ENCODE results near the gene TGFBR2.

The TGFBR2 gene

GRCh38 chr3:30704931-30705890, 98.8 kb downstream of the TGFBR2 start:
- Mint-ChIP-seq H3K9me3 (peaks cover 16% of the 10 kb centered on the region), H3K27me3 (ENCODE audit: low read depth) (no peaks in the 10 kb centered on the region), H3K27ac (no peak overlapping the region), H3K4me1 (ENCODE audit: low read depth) (peaks cover 4% of the 10 kb centered on the region), H3K36me3 (ENCODE audit: low read depth) (peaks cover 22% of the 10 kb centered on the region), H3K4me3 (no peak overlapping the region)
- DNase-seq (ENCODE audit: low spot score) = no peak

- H3K4me1 Mint-ChIP-seq (ENCODE audit: low read depth) = peaks cover 4% of the 10 kb centered on the region
- no peaks in the 10 kb centered on the region for H3K27me3 Mint-ChIP-seq (ENCODE audit: low read depth)
- no peak for DNase-seq (ENCODE audit: low spot score)
- H3K9me3 Mint-ChIP-seq = peaks cover 15% of the 10 kb centered on the region
- H3K36me3 Mint-ChIP-seq (ENCODE audit: low read depth) = peaks cover 10% of the 10 kb centered on the region
- H3K27ac Mint-ChIP-seq = no peak overlapping the region
- H3K4me3 Mint-ChIP-seq = no peak overlapping the region
These were observed 101.4 kb downstream of the TGFBR2 start for GRCh38 chr3:30707825-30708224.

GRCh38 chr3:30708472-30708871, 102.1 kb downstream of the TGFBR2 start:
- Mint-ChIP-seq H3K4me1 (ENCODE audit: low read depth) (peaks cover 6% of the 10 kb centered on the region), H3K36me3 (ENCODE audit: low read depth) (peaks cover 4% of the 10 kb centered on the region)

GRCh38 chr3:30710017-30710416, 103.6 kb downstream of the TGFBR2 start:
- no peak for DNase-seq (ENCODE audit: low spot score)
- H3K27ac Mint-ChIP-seq = no peak overlapping the region
- H3K36me3 Mint-ChIP-seq (ENCODE audit: low read depth) = peaks cover 2% of the 10 kb centered on the region
- no peaks in the 10 kb centered on the region for H3K27me3 Mint-ChIP-seq (ENCODE audit: low read depth)
- H3K4me3 Mint-ChIP-seq = no peak overlapping the region
- H3K9me3 Mint-ChIP-seq = peaks cover 6% of the 10 kb centered on the region
- H3K4me1 Mint-ChIP-seq (ENCODE audit: low read depth) = peaks cover 6% of the 10 kb centered on the region

More at GRCh38 chr3:30708472-30708871, 102.1 kb downstream of the TGFBR2 start:
- no peak for DNase-seq (ENCODE audit: low spot score)
- no peak overlapping the region for H3K4me3 Mint-ChIP-seq
- no peaks in the 10 kb centered on the region for H3K27me3 Mint-ChIP-seq (ENCODE audit: low read depth)
- peaks cover 8% of the 10 kb centered on the region for H3K9me3 Mint-ChIP-seq
- no peak overlapping the region for H3K27ac Mint-ChIP-seq

- H3K27me3 Mint-ChIP-seq (ENCODE audit: low read depth) = no peaks in the 10 kb centered on the region
- H3K4me3 Mint-ChIP-seq = no peak overlapping the region
- peaks cover 6% of the 10 kb centered on the region for H3K4me1 Mint-ChIP-seq (ENCODE audit: low read depth)
- H3K27ac Mint-ChIP-seq = no peak overlapping the region
- H3K9me3 Mint-ChIP-seq = peaks cover 3% of the 10 kb centered on the region
- peaks cover 2% of the 10 kb centered on the region for H3K36me3 Mint-ChIP-seq (ENCODE audit: low read depth)
- no peak for DNase-seq (ENCODE audit: low spot score)
These were observed 104.8 kb downstream of the TGFBR2 start for GRCh38 chr3:30711151-30711550.

GRCh38 chr3:30711867-30712266, 105.5 kb downstream of the TGFBR2 start:
- DNase-seq (ENCODE audit: low spot score) = no peak

GRCh38 chr3:30712991-30713390, 106.6 kb downstream of the TGFBR2 start:
- H3K36me3 Mint-ChIP-seq (ENCODE audit: low read depth) = no peaks in the 10 kb centered on the region
- no peak for DNase-seq (ENCODE audit: low spot score)
- H3K9me3 Mint-ChIP-seq = no peaks in the 10 kb centered on the region
- no peak overlapping the region for H3K4me3 Mint-ChIP-seq
- H3K27ac Mint-ChIP-seq = no peak overlapping the region
- peaks cover 6% of the 10 kb centered on the region for H3K4me1 Mint-ChIP-seq (ENCODE audit: low read depth)
- no peaks in the 10 kb centered on the region for H3K27me3 Mint-ChIP-seq (ENCODE audit: low read depth)

More at GRCh38 chr3:30711867-30712266, 105.5 kb downstream of the TGFBR2 start:
- Mint-ChIP-seq H3K27ac (no peak overlapping the region), H3K4me3 (no peak overlapping the region), H3K9me3 (peaks cover 3% of the 10 kb centered on the region), H3K27me3 (ENCODE audit: low read depth) (no peaks in the 10 kb centered on the region), H3K36me3 (ENCODE audit: low read depth) (peaks cover 2% of the 10 kb centered on the region), H3K4me1 (ENCODE audit: low read depth) (peaks cover 6% of the 10 kb centered on the region)

GRCh38 chr3:30713885-30714503, 107.6 kb downstream of the TGFBR2 start:
- Mint-ChIP-seq H3K36me3 (ENCODE audit: low read depth) (no peaks in the 10 kb centered on the region), H3K4me1 (ENCODE audit: low read depth) (peaks cover 2% of the 10 kb centered on the region), H3K27me3 (ENCODE audit: low read depth) (no peaks in the 10 kb centered on the region), H3K27ac (no peak overlapping the region), H3K9me3 (no peaks in the 10 kb centered on the region), H3K4me3 (no peak overlapping the region)
- no peak for DNase-seq (ENCODE audit: low spot score)

GRCh38 chr3:30719536-30719935, 113.1 kb downstream of the TGFBR2 start:
- Mint-ChIP-seq H3K4me1 (ENCODE audit: low read depth) (no peaks in the 10 kb centered on the region), H3K36me3 (ENCODE audit: low read depth) (no peaks in the 10 kb centered on the region), H3K4me3 (no peak overlapping the region), H3K27me3 (ENCODE audit: low read depth) (no peaks in the 10 kb centered on the region), H3K9me3 (no peaks in the 10 kb centered on the region), H3K27ac (no peak overlapping the region)
- no peak for DNase-seq (ENCODE audit: low spot score)

GRCh38 chr3:30720586-30721313, 114.3 kb downstream of the TGFBR2 start:
- H3K9me3 Mint-ChIP-seq = peaks cover 5% of the 10 kb centered on the region
- no peaks in the 10 kb centered on the region for H3K27me3 Mint-ChIP-seq (ENCODE audit: low read depth)
- H3K4me3 Mint-ChIP-seq = no peak overlapping the region
- peaks cover 3% of the 10 kb centered on the region for H3K4me1 Mint-ChIP-seq (ENCODE audit: low read depth)
- no peak for DNase-seq (ENCODE audit: low spot score)
- H3K27ac Mint-ChIP-seq = no peak overlapping the region
- no peaks in the 10 kb centered on the region for H3K36me3 Mint-ChIP-seq (ENCODE audit: low read depth)

- H3K4me3 Mint-ChIP-seq = no peak overlapping the region
- no peaks in the 10 kb centered on the region for H3K27me3 Mint-ChIP-seq (ENCODE audit: low read depth)
- no peak overlapping the region for H3K27ac Mint-ChIP-seq
- no peak for DNase-seq (ENCODE audit: low spot score)
- no peaks in the 10 kb centered on the region for H3K36me3 Mint-ChIP-seq (ENCODE audit: low read depth)
- H3K9me3 Mint-ChIP-seq = peaks cover 5% of the 10 kb centered on the region
- peaks cover 3% of the 10 kb centered on the region for H3K4me1 Mint-ChIP-seq (ENCODE audit: low read depth)
These were observed 114.9 kb downstream of the TGFBR2 start for GRCh38 chr3:30721314-30721634.

GRCh38 chr3:30723211-30723610, 116.8 kb downstream of the TGFBR2 start:
- Mint-ChIP-seq H3K9me3 (peaks cover 5% of the 10 kb centered on the region), H3K27me3 (ENCODE audit: low read depth) (no peaks in the 10 kb centered on the region), H3K36me3 (ENCODE audit: low read depth) (no peaks in the 10 kb centered on the region), H3K27ac (no peak overlapping the region), H3K4me1 (ENCODE audit: low read depth) (peaks cover 3% of the 10 kb centered on the region), H3K4me3 (no peak overlapping the region)
- no peak for DNase-seq (ENCODE audit: low spot score)

- no peaks in the 10 kb centered on the region for H3K36me3 Mint-ChIP-seq (ENCODE audit: low read depth)
- no peak overlapping the region for H3K4me3 Mint-ChIP-seq
- peaks cover 9% of the 10 kb centered on the region for H3K4me1 Mint-ChIP-seq (ENCODE audit: low read depth)
- H3K27ac Mint-ChIP-seq = no peak overlapping the region
- peaks cover 5% of the 10 kb centered on the region for H3K9me3 Mint-ChIP-seq
- no peaks in the 10 kb centered on the region for H3K27me3 Mint-ChIP-seq (ENCODE audit: low read depth)
- DNase-seq (ENCODE audit: low spot score) = no peak
These were observed 118.5 kb downstream of the TGFBR2 start for GRCh38 chr3:30724863-30725262.

- peaks cover 5% of the 10 kb centered on the region for H3K9me3 Mint-ChIP-seq
- H3K27ac Mint-ChIP-seq = no peak overlapping the region
- peaks cover 9% of the 10 kb centered on the region for H3K4me1 Mint-ChIP-seq (ENCODE audit: low read depth)
- no peak overlapping the region for H3K4me3 Mint-ChIP-seq
- no peak for DNase-seq (ENCODE audit: low spot score)
- H3K27me3 Mint-ChIP-seq (ENCODE audit: low read depth) = peaks cover 5% of the 10 kb centered on the region
- H3K36me3 Mint-ChIP-seq (ENCODE audit: low read depth) = no peaks in the 10 kb centered on the region
These were observed 121.7 kb downstream of the TGFBR2 start for GRCh38 chr3:30728143-30728542.
